HepG2 (cell line): Measurements from ENCODE around the gene DOC2A. TPM values are rescaled to one million over a fixed set of nuclear protein-coding genes. Genes with fewer than 3 reads are reported as not detected.

Experiments used
- HDAC6 ChIP-seq: fragments of 200-600 bp; sonication (generic); IDR thresholded peaks from 2 replicates; pipeline ENCODE4 v1.7.0; 2017; ENCODE audit warnings: mild to moderate bottlenecking, antibody characterized with exemption, low read length, low read depth
- HES4 ChIP-seq: sonication (generic); formaldehyde crosslinking; IDR thresholded peaks from 2 replicates; pipeline ENCODE4 v1.9.0; 2021; ENCODE audit warnings: mild to moderate bottlenecking, missing genetic modification reagents, borderline replicate concordance
- ISL2 ChIP-seq: sonication (generic); formaldehyde crosslinking; IDR thresholded peaks from 2 replicates; pipeline ENCODE4 v1.5.0; 2020; ENCODE audit warnings: missing genetic modification reagents
- KDM2A ChIP-seq: sonication (generic); formaldehyde crosslinking; IDR thresholded peaks from 2 replicates; pipeline ENCODE4 v1.4.0; 2020; ENCODE audit warnings: low read depth, missing genetic modification reagents, borderline replicate concordance
- MXI1 ChIP-seq: IDR thresholded peaks from 3 replicates; pipeline ENCODE4 v1.6.1; 2012; ENCODE audit warnings: low read depth, low read length, inconsistent platforms, borderline replicate concordance
- NFE2 ChIP-seq: sonication (generic); formaldehyde crosslinking; IDR thresholded peaks from 2 replicates; pipeline ENCODE4 v1.4.0; 2020; ENCODE audit warnings: missing genetic modification reagents
- PAF1 ChIP-seq: IDR thresholded peaks from 2 replicates; pipeline ENCODE4 v1.6.1; 2016; ENCODE audit warnings: missing genetic modification reagents, missing compliant biosample characterization
- SIN3A ChIP-seq: IDR thresholded peaks from 2 replicates; pipeline ENCODE4 v1.6.1; 2011; ENCODE audit warnings: low read depth, mild to moderate bottlenecking, control low read depth, low read length, borderline replicate concordance
- SOX6 ChIP-seq, 2 experiments: fragments of 450-650 bp in 1 of 2; sonication (generic) in 1 of 2; formaldehyde crosslinking in 1 of 2; IDR thresholded peaks; 2 replicates each; pipeline versions ENCODE4 v1.4.0 to v1.6.1; 2017 to 2020; ENCODE audit warnings: antibody characterized with exemption in 1 of 2, mild to moderate bottlenecking in 1 of 2, missing genetic modification reagents in 1 of 2
- SP1 ChIP-seq, 2 experiments: fragments of 450-650 bp in 1 of 2; sonication (generic) in 1 of 2; formaldehyde crosslinking in 1 of 2; IDR thresholded peaks; 2 replicates each; pipeline versions ENCODE4 v1.4.0 to v1.6.1; 2016 to 2020; ENCODE audit warnings: missing genetic modification reagents in 1 of 2
- TCF7L2 ChIP-seq: IDR thresholded peaks from 2 replicates; pipeline ENCODE4 v1.6.1; 2011; ENCODE audit warnings: mild to moderate bottlenecking, low read depth, low read length, moderate library complexity
- THYN1 ChIP-seq: sonication (generic); formaldehyde crosslinking; IDR thresholded peaks from 2 replicates; pipeline ENCODE4 v1.8.1; 2023; ENCODE audit warnings: low read depth, mild to moderate bottlenecking, moderate library complexity, missing genetic modification reagents, borderline replicate concordance
- ZBTB25 ChIP-seq: IDR thresholded peaks from 2 replicates; pipeline ENCODE4 v1.6.1; 2018; ENCODE audit warnings: missing genetic modification reagents
- ZHX1 ChIP-seq: sonication (generic); formaldehyde crosslinking; IDR thresholded peaks from 2 replicates; pipeline ENCODE4 v1.8.1; 2022; ENCODE audit warnings: low read depth, mild to moderate bottlenecking, missing genetic modification reagents
- ZNF138 ChIP-seq: sonication (generic); formaldehyde crosslinking; IDR thresholded peaks from 2 replicates; pipeline ENCODE4 v1.5.0; 2020; ENCODE audit warnings: mild to moderate bottlenecking, low read depth, missing genetic modification reagents
- ZNF263 ChIP-seq: sonication (generic); formaldehyde crosslinking; IDR thresholded peaks from 2 replicates; pipeline ENCODE4 v1.4.0; 2020; ENCODE audit warnings: missing genetic modification reagents
- ZNF543 ChIP-seq: sonication (generic); formaldehyde crosslinking; IDR thresholded peaks from 2 replicates; pipeline ENCODE4 v1.4.0; 2020; ENCODE audit warnings: mild to moderate bottlenecking, missing genetic modification reagents
- ZNF567 ChIP-seq: sonication (generic); formaldehyde crosslinking; IDR thresholded peaks from 2 replicates; pipeline ENCODE4 v1.8.1; 2023; ENCODE audit warnings: mild to moderate bottlenecking, missing genetic modification reagents, borderline replicate concordance
- ZNF777 ChIP-seq: sonication (generic); formaldehyde crosslinking; IDR thresholded peaks from 2 replicates; pipeline ENCODE4 v1.4.0; 2020; ENCODE audit warnings: missing genetic modification reagents
- ZNF83 ChIP-seq: sonication (generic); formaldehyde crosslinking; IDR thresholded peaks from 2 replicates; pipeline ENCODE4 v1.4.0; 2020; ENCODE audit warnings: missing genetic modification reagents, mild to moderate bottlenecking, borderline replicate concordance
- polyA plus RNA-seq, 8 experiments: library from polyadenylated mRNA; depleted of rRNA in 3 of 8; stranded (reverse) in 7 of 8; unstranded in 1 of 8; fragments of >200 nt; fragmentation: Illumina TruSeq in 4 of 8; extraction: Trizol in 4 of 8; gene quantifications; 2 replicates each; pipeline versions ENCODE4 v1.2.1 to v1.2.3, GENCODE V29; 2011 to 2016; ENCODE audit warnings: low read depth in 4 of 8, missing spikeins in 1 of 8, mixed read lengths in 1 of 8; ENCODE audit not compliant: insufficient read depth in 1 of 8
- total RNA-seq, 5 experiments: library from RNA; depleted of rRNA; stranded (reverse); fragments of >200 nt; fragmentation: Illumina TruSeq; extraction: Trizol; gene quantifications; 2 replicates each; pipeline ENCODE4 v1.2.3, GENCODE V29; 2016; ENCODE audit warnings: low read depth in 1 of 5
- TF ChIP-seq, protein P1 (sequence below): sonication (generic); formaldehyde crosslinking; IDR thresholded peaks from 2 replicates; pipeline ENCODE4 v1.8.0; 2022; ENCODE audit warnings: missing genetic modification reagents, mild to moderate bottlenecking, inconsistent platforms, borderline replicate concordance
- TF ChIP-seq, protein P2 (sequence below): IDR thresholded peaks from 2 replicates; pipeline ENCODE4 v1.6.1; 2016; ENCODE audit warnings: mild to moderate bottlenecking

DOC2A gene
- total and polyA plus RNA-seq, 2 of the 13 experiments (the other 11 are each of a cell fraction or from before 2014, with no cell fraction given) = 0.15 to 0.55 TPM

GRCh38 chr16:29961479-29962343 lies 49.1 kb downstream of the DOC2A start, which contains the start of gene TMEM219 (continued):
- no peak for TF ChIP-seq HDAC6
- peak; percentile 73; the same call in 1 of the 2 replicates for TF ChIP-seq HES4
- no peak for TF ChIP-seq NFE2
- TF ChIP-seq, protein P1, sequence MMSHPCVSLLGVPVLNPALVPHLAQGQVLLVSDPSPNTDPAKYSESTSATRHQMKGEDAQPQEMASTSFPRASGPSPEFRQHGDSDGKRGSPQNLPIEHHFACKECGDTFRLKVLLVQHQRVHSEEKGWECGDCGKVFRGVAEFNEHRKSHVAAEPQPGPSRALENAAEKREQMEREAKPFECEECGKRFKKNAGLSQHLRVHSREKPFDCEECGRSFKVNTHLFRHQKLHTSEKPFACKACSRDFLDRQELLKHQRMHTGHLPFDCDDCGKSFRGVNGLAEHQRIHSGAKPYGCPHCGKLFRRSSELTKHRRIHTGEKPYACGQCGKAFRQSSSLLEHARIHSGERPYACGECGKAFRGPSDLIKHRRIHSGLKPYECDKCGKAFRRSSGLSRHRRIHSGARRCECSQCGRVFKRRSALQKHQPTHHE (CRISPR knock-in tag) = peak; percentile 77
- TF ChIP-seq PAF1 = no peak
- TF ChIP-seq ZNF83 = no peak
- TF ChIP-seq ZNF543 (CRISPR knock-in tag) = no peak
- peak; percentile 50; the same call in 1 of the 2 replicates for TF ChIP-seq ZBTB25
- peak; percentile 84 for TF ChIP-seq KDM2A (CRISPR knock-in tag)
- TF ChIP-seq ZHX1 (CRISPR knock-in tag) = peak; percentile 66
- TF ChIP-seq, protein P2, sequence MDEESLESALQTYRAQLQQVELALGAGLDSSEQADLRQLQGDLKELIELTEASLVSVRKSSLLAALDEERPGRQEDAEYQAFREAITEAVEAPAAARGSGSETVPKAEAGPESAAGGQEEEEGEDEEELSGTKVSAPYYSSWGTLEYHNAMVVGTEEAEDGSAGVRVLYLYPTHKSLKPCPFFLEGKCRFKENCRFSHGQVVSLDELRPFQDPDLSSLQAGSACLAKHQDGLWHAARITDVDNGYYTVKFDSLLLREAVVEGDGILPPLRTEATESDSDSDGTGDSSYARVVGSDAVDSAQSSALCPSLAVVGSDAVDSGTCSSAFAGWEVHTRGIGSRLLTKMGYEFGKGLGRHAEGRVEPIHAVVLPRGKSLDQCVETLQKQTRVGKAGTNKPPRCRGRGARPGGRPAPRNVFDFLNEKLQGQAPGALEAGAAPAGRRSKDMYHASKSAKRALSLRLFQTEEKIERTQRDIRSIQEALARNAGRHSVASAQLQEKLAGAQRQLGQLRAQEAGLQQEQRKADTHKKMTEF (CRISPR knock-in tag) = peak; percentile 47
- peak; percentile 88; the same call in 2 of the 3 replicates for TF ChIP-seq MXI1
- TF ChIP-seq ISL2 = no peak
- TF ChIP-seq SOX6 (IDR thresholded peaks at IDR 0.05) = no peak
- peak; percentile 56 for TF ChIP-seq SOX6 (CRISPR knock-in tag; IDR thresholded peaks at IDR 0.05)
- peak; percentile 55; the same call in 1 of the 2 replicates for TF ChIP-seq ZNF263 (CRISPR knock-in tag)
- no peak; the same call in 1 of the 2 replicates for TF ChIP-seq ZNF777 (CRISPR knock-in tag)
- 0 out of 2 replicates have a peak, but pooled peaks have one; percentile 47 for TF ChIP-seq SIN3A
- TF ChIP-seq TCF7L2 = no peak
- no peak for TF ChIP-seq SP1 (IDR thresholded peaks at IDR 0.05)
- peak; percentile 51 for TF ChIP-seq SP1 (CRISPR knock-in tag; IDR thresholded peaks at IDR 0.05)
- peak; percentile 89; the same call in 1 of the 2 replicates for TF ChIP-seq THYN1 (CRISPR knock-in tag)
- peak; percentile 55; the same call in 1 of the 2 replicates for TF ChIP-seq ZNF567 (CRISPR knock-in tag)
- TF ChIP-seq ZNF138 (CRISPR knock-in tag) = 0 out of 2 replicates have a peak, but pooled peaks have one; percentile 32
